ENCODE data around the gene IGFL1.
"Not testable (repeated sequence)": the region's sequence is repeated elsewhere in the genome, so short reads cannot be mapped to it uniquely, and the experiment has no call there.

IGFL1 gene

GRCh38 chr19:46270521-46271256 is 41.1 kb downstream of the IGFL1 start:
- DNase-seq (ENCODE audit: low read depth, low spot score), result no peak

- DNase-seq (ENCODE audit: low read depth, low spot score), result no peak
These were observed 42.1 kb downstream of the IGFL1 start for GRCh38 chr19:46271481-46272197.

- not testable (repeated sequence) for DNase-seq (ENCODE audit: low read depth, low spot score)
These were observed 44.4 kb downstream of the IGFL1 start for GRCh38 chr19:46273931-46274330.

- DNase-seq (ENCODE audit: low read depth, low spot score), result no peak
These were observed 49.6 kb downstream of the IGFL1 start for GRCh38 chr19:46279177-46279576.

Measured in activated CD4-positive, CD25-positive, alpha-beta regulatory T cell treated with anti-CD3 and anti-CD28 coated beads, Interleukin-2, amount 50 U/mL, for 16 hours (primary cell).